Liver (tissue), 9 donors: ENCODE measurements around the gene CFAP65. TPM values are rescaled to one million over a fixed set of nuclear protein-coding genes. Genes with fewer than 3 reads are reported as not detected.
A peak's percentile ranks its signal among the peaks of the same experiment; 100 is the strongest.

ENCODE experiments used
- DNase-seq: peaks from one replicate; pipeline ENCODE4 v3.0.0-alpha.2; 2017; ENCODE audit warnings: low spot score
- H3K27ac ChIP-seq, 2 donors: one replicate each; pipeline ENCODE4 v1.7.0; 2013; ENCODE audit warnings: inconsistent platforms in 2 of 2, low read length in 2 of 2, control low read depth in 1 of 2, low read depth in 1 of 2, mild to moderate bottlenecking in 1 of 2
- H3K27me3 ChIP-seq, 4 donors: one replicate each; pipeline versions ENCODE4 v1.6.1 to v1.7.0; 2013; ENCODE audit warnings: low read length in 3 of 4, inconsistent platforms in 1 of 4, mild to moderate bottlenecking in 1 of 4, moderate library complexity in 1 of 4; ENCODE audit not compliant: control insufficient read depth in 4 of 4, insufficient read depth in 4 of 4
- H3K36me3 ChIP-seq, 4 donors: one replicate each; pipeline versions ENCODE4 v1.6.1 to v1.7.0; 2013; ENCODE audit warnings: low read length in 3 of 4, mild to moderate bottlenecking in 3 of 4, low read depth in 1 of 4, moderate library complexity in 1 of 4; ENCODE audit not compliant: control insufficient read depth in 4 of 4, insufficient read depth in 3 of 4
- H3K4me1 ChIP-seq, 4 donors: one replicate each; pipeline versions ENCODE4 v1.6.1 to v1.7.0; 2013; ENCODE audit warnings: low read length in 3 of 4, mild to moderate bottlenecking in 3 of 4, moderate library complexity in 1 of 4; ENCODE audit not compliant: control insufficient read depth in 4 of 4, insufficient read depth in 4 of 4
- H3K4me3 ChIP-seq, 3 donors: one replicate each; pipeline versions ENCODE4 v1.6.1 to v1.7.0; 2013; ENCODE audit warnings: low read length in 3 of 3, control low read depth in 1 of 3, low read depth in 1 of 3, mild to moderate bottlenecking in 1 of 3
- H3K9ac ChIP-seq, 2 donors: one replicate each; pipeline ENCODE4 v1.7.0; 2013; ENCODE audit warnings: low read length in 2 of 2, mild to moderate bottlenecking in 2 of 2, moderate library complexity in 2 of 2, control low read depth in 1 of 2, low read depth in 1 of 2
- H3K9me3 ChIP-seq, 4 donors: one replicate each; pipeline versions ENCODE4 v1.6.1 to v1.7.0; 2013; ENCODE audit warnings: low read length in 3 of 4; ENCODE audit not compliant: control insufficient read depth in 4 of 4
- EGR1 ChIP-seq, 2 donors: IDR thresholded peaks; 2 replicates each; pipeline ENCODE4 v1.6.1; 2016 to 2018; ENCODE audit warnings: antibody characterized with exemption in 2 of 2, low read depth in 2 of 2
- FOXA2 ChIP-seq: IDR thresholded peaks from 2 replicates; pipeline ENCODE4 v1.6.1; 2016; ENCODE audit warnings: antibody characterized with exemption
- GABPA ChIP-seq, 2 donors: IDR thresholded peaks in 1 of 2; conservative IDR thresholded peaks in 1 of 2; 2 replicates each; pipeline ENCODE4 v1.6.1; 2016; ENCODE audit warnings: antibody characterized with exemption in 2 of 2, mild to moderate bottlenecking in 1 of 2, moderate library complexity in 1 of 2
- HNF4G ChIP-seq: IDR thresholded peaks from 2 replicates; pipeline ENCODE4 v1.6.1; 2016; ENCODE audit warnings: antibody characterized with exemption
- JUND ChIP-seq, 2 donors: IDR thresholded peaks; 2 replicates each; pipeline ENCODE4 v1.6.1; 2016; ENCODE audit warnings: antibody characterized with exemption in 2 of 2
- MAX ChIP-seq: IDR thresholded peaks from 2 replicates; pipeline ENCODE4 v1.6.1; 2016; ENCODE audit warnings: antibody characterized with exemption
- NR2F2 ChIP-seq: IDR thresholded peaks from 2 replicates; pipeline ENCODE4 v1.6.1; 2016; ENCODE audit warnings: antibody characterized with exemption
- RAD21 ChIP-seq, 2 donors: IDR thresholded peaks; 2 replicates each; pipeline ENCODE4 v1.6.1; 2016; ENCODE audit warnings: antibody characterized with exemption in 2 of 2, mild to moderate bottlenecking in 2 of 2
- RXRA ChIP-seq, 2 donors: IDR thresholded peaks; 2 replicates each; pipeline ENCODE4 v1.6.1; 2017 to 2018; ENCODE audit warnings: antibody characterized with exemption in 2 of 2, mild to moderate bottlenecking in 1 of 2
- SP1 ChIP-seq: IDR thresholded peaks from 2 replicates; pipeline ENCODE4 v1.6.1; 2018; ENCODE audit warnings: antibody characterized with exemption, mild to moderate bottlenecking
- TAF1 ChIP-seq: conservative IDR thresholded peaks from 2 replicates; pipeline ENCODE4 v1.6.1; 2016; ENCODE audit warnings: antibody characterized with exemption, mild to moderate bottlenecking
- YY1 ChIP-seq: IDR thresholded peaks from 2 replicates; pipeline ENCODE4 v1.6.1; 2016; ENCODE audit warnings: antibody characterized with exemption, mild to moderate bottlenecking
- WGBS: extraction: QIAGEN DNeasy Blood & Tissue Kit; methylation state at CpG from one replicate; pipeline ENCODE4 v1.1.7; 2013; 5-methylcytosine and 5-hydroxymethylcytosine counted together
- polyA plus RNA-seq, 2 donors: library from polyadenylated mRNA; stranded (reverse) in 1 of 2; unstranded in 1 of 2; fragments of 200-250 nt in 1 of 2; fragments of >200 nt in 1 of 2; fragmentation: Nextera tagmentation in 1 of 2; extraction: Ambion mirVana in 1 of 2; gene quantifications; one replicate each; pipeline versions ENCODE4 v1.2.1 to v1.2.3, GENCODE V29; 2013 to 2015
- total RNA-seq, 2 donors: library from RNA; depleted of rRNA; stranded (reverse); fragments of >200 nt; gene quantifications; one replicate each; pipeline ENCODE4 v1.2.3, GENCODE V29; 2014
- TF ChIP-seq, protein P1 (sequence below): fragments of 150-350 bp; IDR thresholded peaks from 2 replicates; pipeline ENCODE4 v1.5.1; 2017; ENCODE audit warnings: improper control_type of control experiment, low read depth, low read length; ENCODE audit not compliant: missing input control
- TF ChIP-seq, protein P2 (sequence below): IDR thresholded peaks from 2 replicates; pipeline ENCODE4 v1.6.1; 2016; ENCODE audit warnings: antibody characterized with exemption
- donor health status: healthy.
- donor health status: healthy.
- donor health status: healthy.
- donor health status: healthy.
- donor health status: healthy.

Gene CFAP65
- total and polyA plus RNA-seq, 4 donors: not detected

DNA sequence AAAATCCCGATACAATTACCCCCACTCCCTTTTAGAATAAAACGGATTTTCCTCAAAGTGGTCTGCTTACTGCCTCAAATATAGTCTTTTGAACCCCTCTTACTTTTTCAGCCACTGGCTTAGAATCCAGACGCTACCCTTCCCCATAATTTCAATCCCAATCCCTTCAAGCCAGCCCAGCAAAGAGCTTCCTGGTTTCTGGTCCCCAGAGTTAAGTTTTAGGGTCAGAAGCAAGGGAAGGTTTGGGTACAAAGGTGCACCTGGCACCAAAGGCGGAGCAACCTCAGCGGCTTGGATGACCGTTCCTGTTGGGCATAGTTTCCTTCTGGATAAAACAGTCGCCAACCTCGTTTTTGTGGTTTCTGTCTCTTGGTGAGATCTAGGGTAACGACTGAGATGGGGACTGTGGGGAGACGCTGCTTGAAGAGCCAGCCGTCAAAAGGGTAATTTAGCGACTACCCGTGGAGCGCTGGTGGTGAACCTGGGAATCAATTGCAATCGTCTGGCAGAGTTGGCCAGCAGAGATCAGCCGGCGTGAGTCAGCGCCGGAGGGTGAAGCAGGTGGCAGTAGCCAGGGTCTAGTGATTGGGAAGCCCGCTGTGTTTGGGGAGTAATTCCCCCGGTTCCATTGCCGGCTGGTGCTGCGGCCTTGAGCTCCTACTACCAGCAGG lies 57.9 kb downstream of the CFAP65 start:
- no peaks in the 10 kb centered on the region for H3K9me3 ChIP-seq
- H3K4me1 ChIP-seq: peaks cover 5 to 30% (median 16%) of the 10 kb centered on the region in 4 donors
- H3K27me3 ChIP-seq: peaks cover 7 to 23% (median 15%) of the 10 kb centered on the region in 4 donors
- no peaks in the 10 kb centered on the region for H3K36me3 ChIP-seq
- DNase-seq: no peak
- H3K27ac ChIP-seq: no peak overlapping the region
- 10% methylated on average over 23 of the region's 23 CpGs for WGBS
- TF ChIP-seq YY1 (no peak), NR2F2 (no peak), GABPA (IDR thresholded peaks at IDR 0.05 in 1 of 2, conservative IDR thresholded peaks at IDR 0.05 in 1 of 2) (no peak), TAF1 (no peak), RAD21 (IDR thresholded peaks at IDR 0.05) (no peak), JUND (IDR thresholded peaks at IDR 0.05) (no peak)
- TF ChIP-seq, protein P1, sequence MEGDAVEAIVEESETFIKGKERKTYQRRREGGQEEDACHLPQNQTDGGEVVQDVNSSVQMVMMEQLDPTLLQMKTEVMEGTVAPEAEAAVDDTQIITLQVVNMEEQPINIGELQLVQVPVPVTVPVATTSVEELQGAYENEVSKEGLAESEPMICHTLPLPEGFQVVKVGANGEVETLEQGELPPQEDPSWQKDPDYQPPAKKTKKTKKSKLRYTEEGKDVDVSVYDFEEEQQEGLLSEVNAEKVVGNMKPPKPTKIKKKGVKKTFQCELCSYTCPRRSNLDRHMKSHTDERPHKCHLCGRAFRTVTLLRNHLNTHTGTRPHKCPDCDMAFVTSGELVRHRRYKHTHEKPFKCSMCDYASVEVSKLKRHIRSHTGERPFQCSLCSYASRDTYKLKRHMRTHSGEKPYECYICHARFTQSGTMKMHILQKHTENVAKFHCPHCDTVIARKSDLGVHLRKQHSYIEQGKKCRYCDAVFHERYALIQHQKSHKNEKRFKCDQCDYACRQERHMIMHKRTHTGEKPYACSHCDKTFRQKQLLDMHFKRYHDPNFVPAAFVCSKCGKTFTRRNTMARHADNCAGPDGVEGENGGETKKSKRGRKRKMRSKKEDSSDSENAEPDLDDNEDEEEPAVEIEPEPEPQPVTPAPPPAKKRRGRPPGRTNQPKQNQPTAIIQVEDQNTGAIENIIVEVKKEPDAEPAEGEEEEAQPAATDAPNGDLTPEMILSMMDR: no peak
- no peak overlapping the region for H3K4me3 ChIP-seq
- H3K9ac ChIP-seq: no peak overlapping the region

DNA sequence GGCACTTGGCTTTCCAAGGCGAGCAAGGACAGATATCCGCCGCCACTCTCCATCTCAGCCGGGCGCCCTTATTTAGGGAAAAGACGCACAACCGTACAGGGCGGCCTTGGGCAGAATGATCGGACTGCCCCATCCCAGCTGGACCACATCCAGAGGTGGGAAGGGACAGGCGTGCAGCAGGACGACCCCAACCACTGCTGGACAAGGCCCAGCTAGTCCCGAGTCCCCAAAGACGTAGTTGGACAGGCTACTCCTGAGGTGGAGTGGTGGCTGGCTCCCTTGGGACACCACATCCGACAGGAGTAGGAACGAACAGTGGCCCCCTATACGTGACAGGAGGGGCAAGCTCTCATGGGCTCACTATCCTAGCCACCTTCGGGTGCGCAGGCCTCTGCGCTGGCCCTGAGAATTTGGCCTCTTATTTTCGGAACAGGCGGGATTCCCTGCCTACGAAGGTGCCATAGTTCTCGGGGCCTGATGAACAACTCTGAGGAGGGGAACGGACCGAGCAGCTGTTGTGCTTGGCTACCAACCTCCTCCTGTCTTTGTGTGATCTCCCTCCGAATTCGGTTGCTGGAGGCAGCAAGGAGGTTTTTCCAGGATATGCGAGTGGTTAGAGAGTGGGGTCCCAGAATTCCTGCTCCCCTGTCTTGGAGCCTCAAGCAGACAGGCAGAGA lies 58.6 kb downstream of the CFAP65 start:
- Histone ChIP-seq H3K36me3 (no peaks in the 10 kb centered on the region), H3K27me3 (peaks cover 7 to 23% (median 13%) of the 10 kb centered on the region in 4 donors), H3K9ac (no peak overlapping the region), H3K27ac (no peak overlapping the region), H3K4me3 (no peak overlapping the region), H3K9me3 (no peaks in the 10 kb centered on the region), H3K4me1 (peaks cover 5 to 30% (median 16%) of the 10 kb centered on the region in 4 donors)
- no peak for DNase-seq
- WGBS: 11% methylated on average over 28 of the region's 28 CpGs
- TF ChIP-seq RXRA (IDR thresholded peaks at IDR 0.05) (no peak), MAX (no peak)
- TF ChIP-seq, protein P1: no peak

- Histone ChIP-seq H3K4me1 (peaks cover 5 to 30% (median 16%) of the 10 kb centered on the region in 4 donors), H3K9me3 (no peaks in the 10 kb centered on the region), H3K36me3 (no peaks in the 10 kb centered on the region), H3K9ac (no peak overlapping the region), H3K4me3 (peak overlapping the region in 1 of 3 donors; percentile 32), H3K27me3 (peaks cover 7 to 21% (median 14%) of the 10 kb centered on the region in 4 donors), H3K27ac (no peak overlapping the region)
- WGBS: 1% methylated on average over 69 of the region's 69 CpGs
- no peak for DNase-seq
- no peak for TF ChIP-seq GABPA (IDR thresholded peaks at IDR 0.05 in 1 of 2, conservative IDR thresholded peaks at IDR 0.05 in 1 of 2)
- TF ChIP-seq SP1: no peak
- TF ChIP-seq EGR1 (IDR thresholded peaks at IDR 0.05; ENCODE audit: low read depth in 2 of 2): no peak
- TF ChIP-seq, protein P2, sequence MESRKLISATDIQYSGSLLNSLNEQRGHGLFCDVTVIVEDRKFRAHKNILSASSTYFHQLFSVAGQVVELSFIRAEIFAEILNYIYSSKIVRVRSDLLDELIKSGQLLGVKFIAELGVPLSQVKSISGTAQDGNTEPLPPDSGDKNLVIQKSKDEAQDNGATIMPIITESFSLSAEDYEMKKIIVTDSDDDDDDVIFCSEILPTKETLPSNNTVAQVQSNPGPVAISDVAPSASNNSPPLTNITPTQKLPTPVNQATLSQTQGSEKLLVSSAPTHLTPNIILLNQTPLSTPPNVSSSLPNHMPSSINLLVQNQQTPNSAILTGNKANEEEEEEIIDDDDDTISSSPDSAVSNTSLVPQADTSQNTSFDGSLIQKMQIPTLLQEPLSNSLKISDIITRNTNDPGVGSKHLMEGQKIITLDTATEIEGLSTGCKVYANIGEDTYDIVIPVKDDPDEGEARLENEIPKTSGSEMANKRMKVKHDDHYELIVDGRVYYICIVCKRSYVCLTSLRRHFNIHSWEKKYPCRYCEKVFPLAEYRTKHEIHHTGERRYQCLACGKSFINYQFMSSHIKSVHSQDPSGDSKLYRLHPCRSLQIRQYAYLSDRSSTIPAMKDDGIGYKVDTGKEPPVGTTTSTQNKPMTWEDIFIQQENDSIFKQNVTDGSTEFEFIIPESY: no peak
- TF ChIP-seq RXRA (IDR thresholded peaks at IDR 0.05): no peak
- TF ChIP-seq FOXA2: no peak
- no peak for TF ChIP-seq TAF1
- no peak for TF ChIP-seq HNF4G
Measured at GRCh38 chr2:218981881-218982585, 59.3 kb downstream of the CFAP65 start.
